HL-60 (cell line): Measurements from ENCODE around the gene DENND6B.

Experiments
- DNase-seq, 2 experiments: peaks; one replicate each; pipeline ENCODE4 v3.0.0-alpha.2; 2010 to 2020; ENCODE audit warnings: low read depth in 1 of 2, low spot score in 1 of 2
- H3K27ac ChIP-seq: fragments of 250-450 bp; sonication (Bioruptor Pico); replicated peaks from 2 replicates; pipeline ENCODE4 v1.5.1; 2020; ENCODE audit warnings: mild to moderate bottlenecking, moderate library complexity
- H3K27me3 ChIP-seq: fragments of 250-450 bp; sonication (Bioruptor Pico); 2 replicates; pipeline ENCODE4 v1.5.1; 2021; ENCODE audit warnings: mild to moderate bottlenecking, moderate library complexity; ENCODE audit not compliant: insufficient read depth, poor library complexity, severe bottlenecking
- H3K4me3 ChIP-seq: replicated peaks from 2 replicates; pipeline ENCODE4 v1.5.1; 2011; ENCODE audit warnings: mild to moderate bottlenecking, control low read depth, low read length; ENCODE audit not compliant: insufficient read depth
- GABPA ChIP-seq: IDR thresholded peaks from 2 replicates; pipeline ENCODE4 v1.6.1; 2012; ENCODE audit warnings: low read depth
- POLR2AphosphoS5 ChIP-seq: IDR thresholded peaks from 2 replicates; pipeline ENCODE4 v1.6.1; 2012; ENCODE audit warnings: low read depth
- SPI1 ChIP-seq: IDR thresholded peaks from 2 replicates; pipeline ENCODE4 v1.6.1; 2012; ENCODE audit warnings: low read depth, mild to moderate bottlenecking, borderline replicate concordance
- TF ChIP-seq, protein P1 (sequence below): IDR thresholded peaks from 2 replicates; pipeline ENCODE4 v1.6.1; 2012; ENCODE audit warnings: low read depth; ENCODE audit not compliant: insufficient replicate concordance
- TF ChIP-seq, protein P2 (sequence below): IDR thresholded peaks from one replicate; pipeline ENCODE4 v1.5.1; 2011; ENCODE audit warnings: low read length, control low read depth, inconsistent platforms; ENCODE audit not compliant: insufficient read depth

Gene DENND6B

DNA sequence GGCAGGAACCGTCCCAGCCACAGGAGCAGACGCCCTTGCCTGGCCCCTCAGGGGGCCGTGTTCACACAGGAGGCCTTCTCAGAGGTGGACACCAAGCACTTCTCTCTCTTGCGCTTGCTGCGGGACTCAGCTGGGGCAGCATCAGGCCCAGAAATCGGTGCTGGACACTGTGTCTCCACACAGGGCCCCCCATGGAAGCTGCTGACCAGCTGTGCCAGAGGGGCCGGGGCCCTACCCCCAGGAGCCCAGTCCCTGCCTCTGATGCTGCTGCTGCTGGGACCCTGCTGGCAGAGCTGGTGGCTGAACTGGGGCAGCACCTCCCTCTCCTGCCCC, 23.3 kb downstream of the DENND6B start:
- TF ChIP-seq GABPA: no peak
- TF ChIP-seq, protein P1, sequence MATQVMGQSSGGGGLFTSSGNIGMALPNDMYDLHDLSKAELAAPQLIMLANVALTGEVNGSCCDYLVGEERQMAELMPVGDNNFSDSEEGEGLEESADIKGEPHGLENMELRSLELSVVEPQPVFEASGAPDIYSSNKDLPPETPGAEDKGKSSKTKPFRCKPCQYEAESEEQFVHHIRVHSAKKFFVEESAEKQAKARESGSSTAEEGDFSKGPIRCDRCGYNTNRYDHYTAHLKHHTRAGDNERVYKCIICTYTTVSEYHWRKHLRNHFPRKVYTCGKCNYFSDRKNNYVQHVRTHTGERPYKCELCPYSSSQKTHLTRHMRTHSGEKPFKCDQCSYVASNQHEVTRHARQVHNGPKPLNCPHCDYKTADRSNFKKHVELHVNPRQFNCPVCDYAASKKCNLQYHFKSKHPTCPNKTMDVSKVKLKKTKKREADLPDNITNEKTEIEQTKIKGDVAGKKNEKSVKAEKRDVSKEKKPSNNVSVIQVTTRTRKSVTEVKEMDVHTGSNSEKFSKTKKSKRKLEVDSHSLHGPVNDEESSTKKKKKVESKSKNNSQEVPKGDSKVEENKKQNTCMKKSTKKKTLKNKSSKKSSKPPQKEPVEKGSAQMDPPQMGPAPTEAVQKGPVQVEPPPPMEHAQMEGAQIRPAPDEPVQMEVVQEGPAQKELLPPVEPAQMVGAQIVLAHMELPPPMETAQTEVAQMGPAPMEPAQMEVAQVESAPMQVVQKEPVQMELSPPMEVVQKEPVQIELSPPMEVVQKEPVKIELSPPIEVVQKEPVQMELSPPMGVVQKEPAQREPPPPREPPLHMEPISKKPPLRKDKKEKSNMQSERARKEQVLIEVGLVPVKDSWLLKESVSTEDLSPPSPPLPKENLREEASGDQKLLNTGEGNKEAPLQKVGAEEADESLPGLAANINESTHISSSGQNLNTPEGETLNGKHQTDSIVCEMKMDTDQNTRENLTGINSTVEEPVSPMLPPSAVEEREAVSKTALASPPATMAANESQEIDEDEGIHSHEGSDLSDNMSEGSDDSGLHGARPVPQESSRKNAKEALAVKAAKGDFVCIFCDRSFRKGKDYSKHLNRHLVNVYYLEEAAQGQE: no peak
- H3K27me3 ChIP-seq: no peaks in the 10 kb centered on the region
- H3K27ac ChIP-seq: peak overlapping the region; percentile 62
- DNase-seq: no peak
- H3K4me3 ChIP-seq: peak overlapping the region; percentile 17

DNA sequence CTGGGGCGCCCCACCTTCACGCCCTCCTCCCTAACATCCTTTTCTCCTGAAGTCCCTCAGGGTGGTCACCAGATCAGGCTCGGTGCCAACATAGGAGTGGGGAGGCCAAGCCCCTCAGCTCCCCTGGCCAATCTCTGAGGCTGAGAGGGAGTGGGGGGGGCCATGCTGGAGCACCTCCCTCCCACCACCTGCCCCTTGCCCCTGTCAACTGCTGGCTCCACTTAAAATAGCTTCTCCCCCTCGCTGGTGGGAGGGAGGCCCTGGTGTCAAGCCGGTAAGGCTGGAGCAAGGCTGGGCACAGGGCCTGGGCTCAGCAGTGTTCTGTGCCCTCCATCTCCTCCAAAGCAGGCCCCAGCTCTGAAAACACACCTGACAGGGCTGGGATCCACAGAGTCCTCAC, 24.2 kb downstream of the DENND6B start:
- no peak overlapping the region for H3K27ac ChIP-seq
- TF ChIP-seq GABPA (no peak), POLR2AphosphoS5 (no peak), SPI1 (no peak)
- TF ChIP-seq, protein P2, sequence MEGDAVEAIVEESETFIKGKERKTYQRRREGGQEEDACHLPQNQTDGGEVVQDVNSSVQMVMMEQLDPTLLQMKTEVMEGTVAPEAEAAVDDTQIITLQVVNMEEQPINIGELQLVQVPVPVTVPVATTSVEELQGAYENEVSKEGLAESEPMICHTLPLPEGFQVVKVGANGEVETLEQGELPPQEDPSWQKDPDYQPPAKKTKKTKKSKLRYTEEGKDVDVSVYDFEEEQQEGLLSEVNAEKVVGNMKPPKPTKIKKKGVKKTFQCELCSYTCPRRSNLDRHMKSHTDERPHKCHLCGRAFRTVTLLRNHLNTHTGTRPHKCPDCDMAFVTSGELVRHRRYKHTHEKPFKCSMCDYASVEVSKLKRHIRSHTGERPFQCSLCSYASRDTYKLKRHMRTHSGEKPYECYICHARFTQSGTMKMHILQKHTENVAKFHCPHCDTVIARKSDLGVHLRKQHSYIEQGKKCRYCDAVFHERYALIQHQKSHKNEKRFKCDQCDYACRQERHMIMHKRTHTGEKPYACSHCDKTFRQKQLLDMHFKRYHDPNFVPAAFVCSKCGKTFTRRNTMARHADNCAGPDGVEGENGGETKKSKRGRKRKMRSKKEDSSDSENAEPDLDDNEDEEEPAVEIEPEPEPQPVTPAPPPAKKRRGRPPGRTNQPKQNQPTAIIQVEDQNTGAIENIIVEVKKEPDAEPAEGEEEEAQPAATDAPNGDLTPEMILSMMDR: no peak
- TF ChIP-seq, protein P1: no peak
- H3K4me3 ChIP-seq: no peak overlapping the region

DNA sequence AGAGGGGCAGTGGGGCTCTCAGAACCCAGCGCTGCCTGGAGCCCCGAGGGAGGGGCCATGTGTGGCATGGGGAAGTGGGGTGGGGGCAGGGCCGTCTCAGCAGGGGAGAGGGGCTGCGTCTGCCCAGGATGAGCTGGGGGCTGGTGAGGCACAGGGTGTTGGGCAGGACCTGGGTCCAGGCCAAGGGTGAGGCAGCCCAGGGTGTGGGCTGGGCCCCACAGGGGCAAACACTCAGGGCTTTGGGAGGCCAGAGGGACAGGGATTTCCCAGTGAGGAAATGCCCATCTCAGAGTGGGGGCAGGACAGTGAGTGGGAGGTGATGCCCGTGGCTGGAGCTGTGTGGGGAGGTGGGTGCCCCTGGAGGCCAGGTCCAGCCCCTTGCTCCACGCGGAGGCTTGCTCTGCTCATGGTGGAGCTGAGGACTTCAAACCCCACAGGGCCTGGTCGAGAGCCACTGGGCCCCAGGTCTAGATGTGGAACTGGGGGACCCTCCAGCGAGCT, 24.7 kb downstream of the DENND6B start:
- DNase-seq: no peak
- Histone ChIP-seq H3K27me3 (no peaks in the 10 kb centered on the region), H3K4me3 (no peak overlapping the region), H3K27ac (no peak overlapping the region)
- TF ChIP-seq GABPA: no peak

More for the DNA sequence above, 24.2 kb downstream of the DENND6B start:
- no peak for DNase-seq
- H3K27me3 ChIP-seq: no peaks in the 10 kb centered on the region

GRCh38 chr22:50301581-50301991, 25.2 kb downstream of the DENND6B start:
- H3K4me3 ChIP-seq: no peak overlapping the region
- H3K27ac ChIP-seq: no peak overlapping the region
- no peak for DNase-seq
- H3K27me3 ChIP-seq: no peaks in the 10 kb centered on the region
- TF ChIP-seq, protein P1: no peak
- TF ChIP-seq SPI1: no peak
- TF ChIP-seq, protein P2: no peak
- no peak for TF ChIP-seq POLR2AphosphoS5
- no peak for TF ChIP-seq GABPA
